Activated CD4-positive, alpha-beta T cell treated with anti-CD3 and anti-CD28 coated beads, Interleukin-10, Interleukin-2, amounts not matched to agents 100 ng/mL and 50 ng/mL, durations not matched to agents 16 hours and 8 hours (primary cell): ENCODE data around the gene WNK2.

Source experiments
- DNase-seq: peaks from one replicate; pipeline ENCODE4 v3.0.0-alpha.2; 2020

WNK2 gene

DNA sequence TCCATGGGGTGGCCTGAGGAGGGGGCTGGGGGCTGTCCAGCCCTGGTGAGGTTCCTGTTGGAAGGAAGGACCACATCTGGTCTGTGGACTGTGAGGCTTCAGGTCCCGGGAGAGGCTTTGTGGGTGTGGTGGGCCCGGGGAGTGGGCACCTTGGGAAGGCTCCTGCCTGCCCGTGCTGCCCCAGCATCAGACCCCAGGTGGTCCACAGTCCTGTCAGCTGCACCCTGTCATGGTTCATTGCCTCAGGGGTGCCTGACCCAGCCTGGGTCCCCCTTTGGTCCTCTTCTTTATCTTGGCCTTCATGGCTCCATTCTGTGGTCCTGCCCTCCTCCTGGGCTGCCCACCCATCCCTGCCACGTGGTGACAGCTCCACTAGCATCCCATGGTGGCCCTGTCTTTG lies 36.7 kb downstream of the WNK2 start:
- DNase-seq, result no peak

DNA sequence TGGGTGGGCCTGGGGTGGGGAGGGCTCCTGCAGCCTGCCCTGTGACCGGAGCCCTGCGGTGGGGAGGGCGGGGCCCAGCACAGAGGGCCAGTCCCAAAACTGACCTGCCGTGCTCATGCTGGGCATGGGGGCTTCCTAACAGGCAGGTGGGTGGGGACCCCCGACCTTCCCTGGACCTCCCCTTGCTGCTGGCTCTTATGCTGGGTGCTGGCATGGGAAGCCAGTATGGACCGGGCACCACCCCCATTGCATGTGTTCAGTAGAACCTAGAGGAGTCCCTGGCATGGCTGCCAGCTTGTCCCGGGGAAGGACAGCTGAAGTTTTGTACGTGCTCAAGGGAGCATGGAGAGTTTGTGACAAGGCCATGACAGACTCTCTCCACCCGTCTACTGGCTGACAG lies 37.1 kb downstream of the WNK2 start:
- DNase-seq, result no peak

DNA sequence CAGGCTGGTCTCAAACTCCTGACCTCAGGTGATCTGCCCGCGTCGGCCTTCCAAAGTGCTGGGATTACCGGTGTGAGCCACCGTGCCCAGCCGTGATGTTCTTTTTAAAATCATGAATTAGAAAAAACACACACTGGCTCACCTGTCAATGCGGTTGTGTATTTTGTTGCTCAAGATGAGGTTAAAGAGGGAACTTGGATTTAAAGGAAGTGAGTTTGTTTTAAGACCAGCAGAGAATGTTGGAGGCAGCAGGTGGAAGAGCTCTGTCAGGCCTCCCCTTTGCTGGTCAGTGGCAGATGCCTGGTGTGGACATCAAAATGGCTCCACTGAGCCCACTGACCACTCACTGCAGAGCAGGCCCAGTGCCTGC lies 38.9 kb downstream of the WNK2 start:
- no peak for DNase-seq

DNA sequence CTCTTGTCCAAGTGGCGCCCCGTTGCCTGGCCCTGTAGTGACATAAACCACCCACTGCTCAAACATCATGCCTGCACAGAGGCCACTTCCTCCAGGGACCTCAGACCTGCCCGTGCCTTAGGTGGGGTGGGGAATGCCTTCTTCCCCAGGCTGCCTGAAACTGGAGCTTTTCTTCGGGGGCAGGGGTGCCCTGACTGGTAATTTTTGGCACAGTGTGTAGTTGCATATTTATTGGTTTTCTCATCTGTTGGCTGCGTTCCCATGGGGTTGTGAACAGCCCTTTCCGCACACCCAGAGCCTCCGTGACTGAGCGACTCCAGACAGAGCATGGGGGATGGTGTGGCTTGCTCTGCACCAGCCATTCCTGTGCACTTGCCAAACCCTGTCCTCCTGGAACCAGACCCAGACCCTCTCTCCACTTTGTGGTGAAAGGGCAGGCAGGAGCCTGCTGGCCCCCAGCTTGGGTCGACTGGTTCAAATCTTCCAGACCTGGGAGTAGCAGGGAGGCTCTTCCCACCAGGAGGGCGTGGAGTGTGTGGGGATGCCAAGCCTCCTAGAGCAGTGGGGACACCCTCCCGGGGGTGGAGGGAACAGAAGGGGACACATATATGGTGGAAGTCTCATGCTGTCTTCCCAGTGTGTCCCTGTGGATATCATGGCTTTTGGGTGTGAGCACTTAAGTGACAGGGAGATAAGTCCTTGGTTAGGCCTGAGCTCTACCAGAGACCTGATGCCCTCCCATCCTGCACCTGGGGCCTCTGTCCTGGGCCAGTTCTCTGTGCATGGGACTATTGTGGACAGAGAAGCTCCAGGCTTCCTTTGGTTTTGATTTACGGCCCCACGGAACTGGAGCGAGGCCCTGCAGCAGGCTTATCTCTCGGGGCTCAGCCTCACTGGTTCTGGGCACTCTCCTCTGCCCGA lies 39.6 kb downstream of the WNK2 start:
- no peak for DNase-seq

DNA sequence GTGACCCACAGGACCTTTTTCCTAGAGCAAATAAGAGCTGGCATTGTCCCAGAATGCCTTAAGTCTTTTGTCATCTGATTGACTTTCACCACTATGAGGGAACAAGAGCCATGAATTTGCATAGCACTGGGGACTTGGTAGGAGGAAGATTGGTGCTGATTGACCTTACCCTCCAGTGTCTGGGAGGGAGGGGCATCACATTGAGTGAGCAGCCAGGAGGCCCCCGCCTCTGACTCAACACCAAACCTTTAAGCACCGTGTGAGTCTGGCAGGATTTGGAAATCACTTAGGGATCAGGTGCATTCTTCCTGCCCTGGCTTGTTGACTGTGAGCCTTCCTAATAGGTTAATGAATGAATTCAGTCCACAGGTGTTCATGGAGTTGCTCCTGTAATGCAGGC lies 40.7 kb downstream of the WNK2 start:
- DNase-seq, result no peak

DNA sequence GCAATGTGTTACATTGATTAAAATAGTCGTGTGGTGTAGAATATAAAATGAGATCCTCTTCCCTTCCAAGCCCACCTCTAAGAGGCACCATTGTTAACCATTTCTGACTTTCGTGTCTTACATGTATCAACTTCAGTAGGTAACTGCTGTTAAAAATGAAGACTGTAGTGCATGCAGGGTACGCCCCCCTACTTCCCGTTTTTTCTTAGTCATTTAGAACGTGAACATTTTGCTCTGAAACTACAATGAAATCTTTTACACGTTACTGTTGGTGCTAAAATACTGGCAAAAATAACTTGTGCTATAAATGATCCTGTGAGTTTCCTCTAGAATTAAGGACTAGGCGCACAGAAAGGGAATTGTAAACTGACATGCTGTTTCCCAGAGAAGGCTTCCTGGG lies 41.5 kb downstream of the WNK2 start:
- no peak for DNase-seq

DNA sequence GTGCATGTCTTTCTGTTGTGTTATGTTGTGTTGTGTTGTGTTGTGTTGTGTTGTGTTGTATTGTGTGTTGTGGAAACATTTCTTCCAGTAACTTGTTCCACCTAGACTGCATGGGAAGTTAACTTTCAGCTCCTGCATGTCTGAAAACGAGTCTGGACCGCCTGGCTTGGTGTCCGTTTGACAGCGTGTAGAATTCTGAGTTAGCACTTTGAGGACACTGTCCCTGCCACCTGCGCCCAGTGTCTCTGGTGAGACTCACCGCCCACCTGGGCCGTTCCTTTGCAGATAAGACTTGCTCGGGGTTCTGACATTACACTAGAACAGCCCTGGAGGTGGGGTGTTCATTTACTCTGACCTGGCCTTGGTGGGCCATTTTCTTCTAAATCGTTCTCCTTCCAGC lies 42.0 kb downstream of the WNK2 start:
- DNase-seq, result no peak

DNA sequence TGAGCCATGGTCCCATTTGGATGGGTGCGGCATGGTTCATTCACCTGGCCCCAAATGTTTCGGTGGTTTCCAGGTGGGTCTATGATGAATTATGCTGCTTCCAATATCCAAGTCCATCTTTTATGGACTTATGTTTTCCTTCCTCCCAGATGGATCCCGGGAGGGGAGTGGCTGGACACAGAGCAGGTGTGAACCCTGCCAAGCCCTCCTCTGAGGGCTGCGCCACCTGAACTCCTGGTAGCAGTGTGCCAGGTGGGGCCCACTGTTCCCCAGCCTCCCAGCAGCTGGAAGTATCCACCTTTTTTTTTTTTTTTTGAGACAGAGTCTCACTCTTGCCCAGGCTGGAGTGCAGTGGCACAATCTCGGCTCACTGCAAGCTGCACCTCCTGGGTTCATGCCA lies 42.9 kb downstream of the WNK2 start:
- DNase-seq, result no peak

DNA sequence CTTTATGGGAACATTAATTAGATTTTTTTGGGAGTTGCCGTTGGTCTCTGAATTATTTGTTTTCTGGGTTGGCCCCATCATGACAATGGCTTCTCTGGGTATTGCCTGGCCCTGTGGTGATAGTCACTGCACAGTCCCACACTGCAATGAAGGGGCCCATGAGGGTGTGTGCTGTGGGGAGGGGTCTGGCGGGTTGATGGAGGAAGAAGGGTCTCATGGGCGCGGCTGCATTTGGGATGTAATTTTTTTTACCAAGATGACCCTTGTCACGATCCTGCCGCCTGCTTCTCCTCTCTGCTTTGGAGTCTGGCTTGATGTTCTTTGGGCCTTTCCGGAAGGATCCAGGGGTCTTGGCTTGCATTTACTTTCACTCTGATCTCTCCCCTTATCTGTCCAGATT lies 44.1 kb downstream of the WNK2 start:
- DNase-seq, result no peak

DNA sequence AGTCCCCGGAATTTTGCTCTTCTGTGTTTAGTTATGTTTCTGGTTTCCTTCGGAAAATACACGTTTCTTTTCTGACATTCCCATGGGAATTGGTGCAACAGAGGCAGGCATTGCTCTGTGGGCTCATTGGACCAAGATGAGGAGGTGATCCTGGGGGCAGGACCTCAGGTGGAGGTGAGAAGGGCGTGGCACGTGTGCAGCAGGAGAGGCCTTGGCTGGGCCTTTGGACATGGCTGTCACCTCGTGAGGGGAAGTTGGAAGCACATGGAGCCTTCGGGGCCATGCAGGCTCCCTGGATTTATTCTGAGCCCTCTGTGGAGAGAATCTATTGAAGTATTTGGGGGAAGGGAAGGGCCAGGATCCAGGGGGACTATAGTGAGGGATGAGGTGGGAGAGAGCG lies 44.5 kb downstream of the WNK2 start:
- DNase-seq, result no peak

DNA sequence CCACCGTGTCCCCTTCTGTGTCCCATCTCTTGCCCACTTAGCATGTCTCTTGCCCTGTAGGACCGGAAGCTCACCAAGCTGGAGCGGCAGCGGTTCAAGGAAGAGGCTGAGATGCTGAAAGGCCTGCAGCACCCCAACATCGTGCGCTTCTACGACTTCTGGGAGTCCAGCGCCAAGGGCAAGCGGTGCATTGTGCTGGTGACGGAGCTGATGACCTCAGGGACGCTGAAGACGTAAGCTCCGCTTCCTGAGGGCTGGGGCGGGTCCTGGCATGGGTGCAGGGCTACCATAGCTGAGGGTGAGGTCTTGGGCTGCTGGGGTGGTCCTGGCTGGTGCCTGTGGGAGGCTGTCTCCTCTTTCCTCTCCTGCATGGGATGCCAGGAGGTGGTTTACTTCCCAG lies 45.7 kb downstream of the WNK2 start:
- DNase-seq, result no peak

DNA sequence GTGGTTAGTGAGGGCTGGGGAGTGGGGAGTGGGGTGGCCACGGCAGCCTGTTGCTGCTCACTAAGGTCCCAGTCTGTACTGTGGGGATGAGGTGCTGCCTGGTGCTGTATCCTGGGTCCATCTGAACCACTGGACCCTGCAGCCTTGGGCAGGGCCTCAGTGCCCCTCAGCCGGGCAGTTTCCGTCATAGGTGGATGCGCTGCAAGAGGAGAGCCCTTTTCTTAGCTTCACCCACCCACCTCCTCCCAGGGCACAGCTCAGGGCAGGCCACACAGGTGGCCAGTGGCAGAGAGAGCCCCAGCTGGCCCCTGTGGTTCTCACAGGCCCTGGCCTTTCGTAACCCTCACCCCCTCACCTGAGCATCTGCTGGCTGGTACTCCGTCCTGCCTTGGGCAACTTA lies 46.2 kb downstream of the WNK2 start:
- DNase-seq, result no peak

DNA sequence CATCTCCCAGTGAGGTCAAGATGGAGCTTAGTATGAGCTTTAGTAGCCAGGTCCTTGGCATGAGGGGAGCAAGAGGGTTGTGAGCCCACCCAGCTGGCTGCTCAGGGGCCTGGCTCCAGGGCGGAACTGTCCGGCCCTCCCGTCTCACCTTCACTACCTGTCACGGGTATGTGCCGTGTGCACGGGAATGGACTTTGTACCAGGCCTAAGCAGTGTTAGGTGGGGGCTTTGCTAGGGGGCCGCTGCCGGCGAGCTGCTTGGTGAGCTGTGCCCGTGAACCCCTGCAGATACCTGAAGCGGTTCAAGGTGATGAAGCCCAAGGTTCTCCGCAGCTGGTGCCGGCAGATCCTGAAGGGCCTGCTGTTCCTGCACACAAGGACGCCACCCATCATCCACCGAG lies 46.7 kb downstream of the WNK2 start:
- DNase-seq, result no peak

DNA sequence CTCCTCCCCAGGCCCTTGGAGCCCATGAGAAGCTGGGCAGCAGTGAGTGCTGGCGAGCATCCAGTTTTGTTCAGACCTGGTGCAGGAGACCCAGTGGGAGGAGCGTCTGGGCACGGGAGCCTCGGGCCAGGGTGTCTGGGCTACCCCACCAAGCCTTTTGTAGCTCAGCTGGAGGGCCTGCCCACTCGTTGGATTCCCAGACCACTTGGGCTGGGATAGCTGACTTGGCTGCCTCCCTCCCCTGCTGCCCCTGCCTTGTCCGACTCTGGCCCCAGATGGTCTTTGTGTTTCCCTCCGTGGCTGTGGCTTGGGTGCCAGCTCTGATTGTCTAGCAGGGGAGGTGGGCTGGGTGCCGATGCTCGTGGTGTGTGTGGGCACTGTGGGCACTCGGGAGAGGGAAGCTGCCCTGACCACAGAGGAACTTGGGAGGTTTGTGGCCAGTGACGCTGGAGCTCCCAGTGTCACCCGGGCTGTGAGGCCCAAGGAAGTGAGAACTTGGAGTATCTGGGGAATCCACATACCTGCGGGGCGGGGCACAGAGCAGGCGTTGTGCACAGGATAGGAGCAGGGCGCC lies 47.3 kb downstream of the WNK2 start:
- DNase-seq, result no peak

DNA sequence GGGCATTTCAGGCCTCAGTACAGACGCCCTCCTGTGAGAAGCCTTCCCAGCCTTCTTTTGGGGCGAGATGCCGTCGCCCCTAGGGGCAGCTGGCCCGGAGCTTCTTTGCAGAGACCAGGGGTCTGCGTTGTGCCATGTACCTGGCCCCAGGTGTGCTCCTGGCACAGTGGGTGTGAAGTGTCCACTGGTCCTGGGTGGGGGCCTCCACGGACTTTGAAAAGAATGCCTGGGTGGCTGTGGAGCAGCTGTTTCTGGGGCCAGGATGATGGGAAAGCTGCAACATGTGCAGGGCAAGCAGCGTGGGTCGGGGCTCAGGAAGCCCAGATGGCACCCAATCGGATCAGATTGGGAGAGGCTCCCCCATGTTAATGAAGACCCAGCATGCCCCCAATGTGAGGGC lies 47.8 kb downstream of the WNK2 start:
- no peak for DNase-seq

DNA sequence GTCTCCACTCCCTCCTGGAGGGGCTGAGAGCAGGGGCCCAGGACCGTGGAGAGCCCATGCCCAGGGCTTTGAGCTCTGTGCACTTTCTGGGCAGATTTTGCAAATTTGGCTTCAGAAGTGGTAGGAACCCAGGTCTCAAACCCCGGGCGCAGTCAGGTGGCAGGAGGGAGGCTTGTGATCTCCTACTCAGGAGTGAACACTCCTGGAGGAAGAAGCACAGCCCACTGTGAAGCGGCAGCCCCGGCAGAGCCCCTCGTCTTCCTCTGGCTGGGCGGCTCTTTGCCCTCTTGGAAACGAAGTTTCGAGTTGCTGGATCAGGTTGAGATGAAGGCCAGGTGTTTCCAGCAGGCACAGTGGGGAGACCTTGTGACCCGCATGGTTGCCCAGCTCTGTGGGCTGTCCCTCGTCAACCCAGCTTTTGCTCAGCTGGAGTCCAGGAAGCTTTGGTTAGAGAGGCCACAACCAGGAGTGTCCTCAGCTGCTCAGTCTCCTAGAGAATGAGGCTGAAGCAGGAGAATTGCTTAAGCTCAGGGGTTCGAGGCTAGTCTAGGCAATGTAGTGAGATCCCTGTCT lies 48.5 kb downstream of the WNK2 start:
- DNase-seq, result no peak

DNA sequence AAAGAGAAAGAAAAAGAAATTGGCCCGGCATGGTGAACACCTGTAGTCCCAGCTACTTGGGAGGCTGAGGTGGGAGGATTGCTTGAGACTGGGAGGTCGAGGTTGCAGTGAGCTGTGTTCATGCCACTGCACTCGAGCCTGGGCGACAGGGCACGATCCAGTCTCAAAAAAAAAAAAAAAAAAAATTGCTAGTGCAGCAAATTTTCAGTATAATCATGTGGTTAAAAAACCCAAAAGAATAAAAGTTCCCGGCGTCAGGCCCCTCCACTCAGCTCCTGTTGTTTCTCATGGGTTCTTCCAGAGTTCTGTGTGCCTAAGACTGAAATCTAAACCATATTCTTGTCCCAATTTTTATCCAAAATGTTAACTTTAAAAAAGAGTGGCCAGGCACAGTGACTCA lies 49.1 kb downstream of the WNK2 start:
- DNase-seq, result no peak

DNA sequence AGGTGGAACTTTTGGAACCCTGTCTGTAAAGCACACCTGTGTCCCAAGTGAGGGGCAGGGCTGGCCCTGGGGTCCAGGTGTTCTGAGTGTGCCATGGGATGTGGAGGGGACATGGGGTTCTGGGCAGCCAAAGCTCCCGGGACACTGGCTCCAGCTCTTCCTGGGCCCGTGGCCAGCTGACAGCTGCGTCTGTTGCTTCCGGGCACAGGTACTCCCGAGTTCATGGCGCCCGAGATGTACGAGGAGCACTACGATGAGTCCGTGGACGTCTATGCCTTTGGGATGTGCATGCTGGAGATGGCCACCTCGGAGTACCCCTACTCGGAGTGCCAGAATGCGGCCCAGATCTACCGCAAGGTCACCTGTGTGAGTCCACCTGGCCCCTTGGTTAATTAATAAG lies 50.7 kb downstream of the WNK2 start:
- no peak for DNase-seq

DNA sequence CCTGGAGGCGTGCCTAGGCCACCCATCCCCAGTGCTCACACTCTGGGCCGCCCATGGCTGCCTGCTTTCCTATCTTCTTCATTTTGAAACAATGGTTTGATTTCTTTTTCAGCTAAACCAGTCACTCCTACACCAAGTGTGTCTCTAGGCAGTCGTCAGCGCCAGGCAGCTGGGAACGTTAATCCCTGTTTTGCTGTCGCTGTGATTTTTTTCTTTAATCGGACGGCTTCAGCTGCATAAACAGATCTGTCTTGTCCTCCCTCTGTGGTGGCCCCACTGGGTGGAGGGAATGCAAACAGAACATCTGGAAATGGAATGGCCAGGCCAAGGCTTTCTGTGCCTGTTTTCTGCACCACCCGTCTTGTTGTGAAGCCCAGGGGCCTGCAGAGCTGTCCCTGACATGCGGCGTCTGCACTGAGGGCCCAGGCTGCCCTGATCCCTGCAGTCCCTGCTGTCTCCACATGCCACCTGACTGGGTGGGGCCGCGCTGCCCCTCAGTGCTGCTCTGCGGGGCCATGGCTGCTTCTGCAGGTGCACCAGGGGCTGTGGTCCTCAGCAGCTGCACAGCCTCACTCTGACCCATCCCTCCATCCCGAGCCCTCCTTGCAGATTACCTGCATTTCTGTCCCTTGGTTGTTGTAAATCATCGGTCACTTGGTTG lies 51.5 kb downstream of the WNK2 start:
- DNase-seq, result no peak

DNA sequence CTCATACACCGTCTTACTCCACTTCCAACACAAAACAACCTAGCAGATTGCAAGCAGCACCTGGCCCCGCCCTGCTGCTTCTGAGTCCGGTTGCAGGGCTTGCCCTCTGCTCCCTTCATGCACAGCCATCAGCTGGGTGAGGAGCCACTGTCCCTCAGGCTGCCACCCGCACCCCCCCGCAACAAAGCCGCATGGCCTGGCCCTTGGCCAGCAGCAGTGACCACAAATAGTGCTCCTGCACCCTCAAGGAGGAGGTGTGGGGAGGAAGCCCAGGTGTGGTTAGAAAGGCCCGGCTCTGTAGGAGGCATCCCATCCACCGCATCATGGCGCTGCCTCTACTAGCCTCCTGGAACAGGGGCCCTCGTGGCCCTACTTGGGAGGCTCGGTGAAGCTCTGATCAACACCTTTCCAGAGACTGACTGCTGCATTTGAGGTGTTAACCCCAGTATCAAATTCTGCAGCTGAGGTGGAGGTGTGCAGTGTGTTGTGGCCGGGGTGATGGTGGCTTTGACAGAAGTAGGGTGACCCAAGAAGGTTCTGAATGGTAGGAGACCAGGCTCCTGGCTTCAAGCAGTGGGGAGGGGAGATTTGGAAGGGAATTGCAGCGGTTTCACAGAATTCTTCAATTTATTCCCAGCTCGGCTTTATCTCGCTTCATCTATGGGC lies 52.7 kb downstream of the WNK2 start:
- DNase-seq, result no peak

DNA sequence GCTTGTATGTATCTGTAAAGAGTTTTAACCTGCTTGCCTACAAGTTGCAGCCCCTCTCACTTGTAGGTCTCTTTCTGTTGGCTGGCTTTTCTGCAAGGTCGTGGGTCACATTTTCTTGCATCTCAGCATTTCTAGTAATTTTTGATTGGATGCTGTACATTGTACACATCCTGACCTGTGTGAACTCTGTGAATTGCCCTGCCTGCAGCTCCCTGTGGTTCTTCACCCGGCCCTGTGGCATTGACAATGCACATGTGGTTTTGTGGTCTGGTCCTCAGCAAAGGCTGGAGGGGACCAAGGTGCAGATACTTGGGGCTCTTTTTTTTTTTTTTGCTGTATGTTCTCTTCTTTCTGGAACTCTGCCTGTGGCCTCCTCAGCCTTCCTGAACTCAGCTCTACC lies 53.6 kb downstream of the WNK2 start:
- peak; percentile 56 for DNase-seq

DNA sequence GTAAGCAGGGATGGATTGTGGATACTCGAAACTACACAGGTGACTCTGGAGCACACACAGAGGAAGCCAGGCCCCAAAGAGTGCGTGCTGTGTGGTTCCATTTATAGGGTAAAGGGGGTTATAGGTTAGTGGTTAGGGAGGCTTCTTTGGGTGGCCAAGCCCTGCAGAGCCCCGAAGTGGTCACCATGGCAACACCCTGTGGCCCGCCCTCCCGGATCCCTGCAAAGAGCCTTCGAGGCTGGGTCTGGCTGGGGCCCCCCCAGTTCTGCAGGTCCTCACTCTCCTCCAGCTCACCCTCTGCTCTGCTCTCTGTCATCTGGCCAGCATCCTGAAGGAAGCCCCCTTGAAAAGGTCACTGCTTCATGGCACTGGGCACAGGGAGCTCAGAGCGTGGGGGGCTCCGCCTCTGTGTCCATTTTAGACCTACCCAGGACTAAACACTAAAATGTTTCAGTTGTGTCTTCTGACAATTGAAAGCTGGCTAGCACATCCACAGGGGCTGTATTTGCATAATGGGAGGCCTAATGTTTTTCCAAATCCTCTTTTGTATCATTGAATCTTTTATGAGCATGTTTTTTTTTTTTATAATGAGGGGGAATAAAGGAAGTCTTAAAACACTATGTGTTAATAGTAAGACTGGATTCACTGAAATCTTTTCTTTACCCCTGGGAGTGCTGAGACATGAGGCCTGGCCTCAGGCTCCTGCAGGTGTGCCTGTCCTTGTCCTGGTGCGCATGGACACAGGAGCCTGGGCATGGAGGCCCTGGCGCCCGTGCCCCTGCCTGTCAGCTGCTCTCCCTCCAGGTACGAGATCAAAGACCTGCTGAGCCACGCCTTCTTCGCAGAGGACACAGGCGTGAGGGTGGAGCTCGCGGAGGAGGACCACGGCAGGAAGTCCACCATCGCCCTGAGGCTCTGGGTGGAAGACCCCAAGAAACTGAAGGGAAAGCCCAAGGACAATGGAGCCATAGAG lies 55.3 kb downstream of the WNK2 start:
- no peak for DNase-seq
